Measurements from ENCODE around the gene AKAP6. TPM values are rescaled to one million over a fixed set of nuclear protein-coding genes. Genes with fewer than 3 reads are reported as not detected.

Gene AKAP6
- total and polyA plus RNA-seq, 2 experiments from 2014 or later: 9.2 to 21.8 TPM

- DNase-seq (ENCODE audit: low read depth in 1 of 2, low spot score in 1 of 2): no peak
- Histone ChIP-seq H3K4me1 (ENCODE audit: low read depth) (no peaks in the 10 kb centered on the region), H3K27ac (no peak overlapping the region), H3K9me3 (ENCODE audit: low read depth) (no peaks in the 10 kb centered on the region), H3K36me3 (no peaks in the 10 kb centered on the region), H3K4me3 (no peak overlapping the region), H3K27me3 (no peaks in the 10 kb centered on the region)
- TF ChIP-seq, protein P1, sequence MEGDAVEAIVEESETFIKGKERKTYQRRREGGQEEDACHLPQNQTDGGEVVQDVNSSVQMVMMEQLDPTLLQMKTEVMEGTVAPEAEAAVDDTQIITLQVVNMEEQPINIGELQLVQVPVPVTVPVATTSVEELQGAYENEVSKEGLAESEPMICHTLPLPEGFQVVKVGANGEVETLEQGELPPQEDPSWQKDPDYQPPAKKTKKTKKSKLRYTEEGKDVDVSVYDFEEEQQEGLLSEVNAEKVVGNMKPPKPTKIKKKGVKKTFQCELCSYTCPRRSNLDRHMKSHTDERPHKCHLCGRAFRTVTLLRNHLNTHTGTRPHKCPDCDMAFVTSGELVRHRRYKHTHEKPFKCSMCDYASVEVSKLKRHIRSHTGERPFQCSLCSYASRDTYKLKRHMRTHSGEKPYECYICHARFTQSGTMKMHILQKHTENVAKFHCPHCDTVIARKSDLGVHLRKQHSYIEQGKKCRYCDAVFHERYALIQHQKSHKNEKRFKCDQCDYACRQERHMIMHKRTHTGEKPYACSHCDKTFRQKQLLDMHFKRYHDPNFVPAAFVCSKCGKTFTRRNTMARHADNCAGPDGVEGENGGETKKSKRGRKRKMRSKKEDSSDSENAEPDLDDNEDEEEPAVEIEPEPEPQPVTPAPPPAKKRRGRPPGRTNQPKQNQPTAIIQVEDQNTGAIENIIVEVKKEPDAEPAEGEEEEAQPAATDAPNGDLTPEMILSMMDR (IDR thresholded peaks at IDR 0.05; ENCODE audit: low read depth, low read length): no peak
Observed at GRCh38 chr14:32620724-32621123, 291.6 kb downstream of the AKAP6 start.

DNA sequence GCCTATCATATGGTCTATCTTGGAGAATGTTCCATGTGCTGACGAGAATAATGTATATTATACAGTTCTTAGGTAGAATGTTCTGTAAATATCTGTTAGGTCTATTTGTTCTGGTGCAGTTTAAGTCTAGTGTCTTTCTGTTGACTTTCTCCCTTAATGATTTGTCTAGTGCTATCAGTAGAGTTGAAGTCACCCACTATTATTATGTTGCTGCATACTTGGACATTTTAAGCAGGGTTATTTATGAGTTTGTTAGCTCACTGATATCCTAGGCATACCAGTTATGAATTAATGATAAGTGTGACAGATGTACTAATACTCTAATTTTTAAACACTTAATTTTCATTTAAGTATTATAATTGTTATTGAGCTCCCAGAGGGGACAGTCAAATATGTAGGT, 292.5 kb downstream of the AKAP6 start:
- H3K9me3 ChIP-seq (ENCODE audit: low read depth): no peaks in the 10 kb centered on the region
- H3K36me3 ChIP-seq: no peaks in the 10 kb centered on the region
- no peaks in the 10 kb centered on the region for H3K4me1 ChIP-seq (ENCODE audit: low read depth)
- no peaks in the 10 kb centered on the region for H3K27me3 ChIP-seq
- no peak overlapping the region for H3K27ac ChIP-seq
- no peak overlapping the region for H3K4me3 ChIP-seq
- TF ChIP-seq, protein P1 (IDR thresholded peaks at IDR 0.05; ENCODE audit: low read depth, low read length): no peak
- DNase-seq (ENCODE audit: low read depth in 1 of 2, low spot score in 1 of 2): no peak

DNA sequence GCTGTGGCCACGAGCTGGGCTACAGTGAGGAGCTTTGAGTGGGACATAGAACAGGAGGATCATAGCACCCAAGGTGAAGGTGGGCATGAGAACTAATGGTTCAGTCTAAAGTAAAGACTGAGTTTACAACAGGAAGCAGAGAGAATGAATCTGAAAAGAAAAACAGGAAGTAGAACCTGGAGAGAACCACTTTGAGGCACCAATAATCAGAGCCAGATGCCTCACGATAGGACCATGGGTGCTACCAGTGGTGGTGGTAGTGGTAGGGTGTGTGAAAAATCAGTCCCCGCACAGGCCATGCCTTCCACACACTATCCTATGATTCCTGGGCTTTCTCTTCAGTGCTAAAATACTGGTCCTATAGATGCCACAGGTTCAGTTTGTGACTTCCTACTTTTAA, 293.6 kb downstream of the AKAP6 start:
- no peaks in the 10 kb centered on the region for H3K27me3 ChIP-seq
- H3K9me3 ChIP-seq (ENCODE audit: low read depth): no peaks in the 10 kb centered on the region
- peaks cover 4% of the 10 kb centered on the region for H3K4me1 ChIP-seq (ENCODE audit: low read depth)
- H3K4me3 ChIP-seq: no peak overlapping the region
- no peak for DNase-seq (ENCODE audit: low read depth in 1 of 2, low spot score in 1 of 2)
- no peaks in the 10 kb centered on the region for H3K36me3 ChIP-seq
- no peak overlapping the region for H3K27ac ChIP-seq
- TF ChIP-seq, protein P1 (IDR thresholded peaks at IDR 0.05; ENCODE audit: low read depth, low read length): no peak

DNA sequence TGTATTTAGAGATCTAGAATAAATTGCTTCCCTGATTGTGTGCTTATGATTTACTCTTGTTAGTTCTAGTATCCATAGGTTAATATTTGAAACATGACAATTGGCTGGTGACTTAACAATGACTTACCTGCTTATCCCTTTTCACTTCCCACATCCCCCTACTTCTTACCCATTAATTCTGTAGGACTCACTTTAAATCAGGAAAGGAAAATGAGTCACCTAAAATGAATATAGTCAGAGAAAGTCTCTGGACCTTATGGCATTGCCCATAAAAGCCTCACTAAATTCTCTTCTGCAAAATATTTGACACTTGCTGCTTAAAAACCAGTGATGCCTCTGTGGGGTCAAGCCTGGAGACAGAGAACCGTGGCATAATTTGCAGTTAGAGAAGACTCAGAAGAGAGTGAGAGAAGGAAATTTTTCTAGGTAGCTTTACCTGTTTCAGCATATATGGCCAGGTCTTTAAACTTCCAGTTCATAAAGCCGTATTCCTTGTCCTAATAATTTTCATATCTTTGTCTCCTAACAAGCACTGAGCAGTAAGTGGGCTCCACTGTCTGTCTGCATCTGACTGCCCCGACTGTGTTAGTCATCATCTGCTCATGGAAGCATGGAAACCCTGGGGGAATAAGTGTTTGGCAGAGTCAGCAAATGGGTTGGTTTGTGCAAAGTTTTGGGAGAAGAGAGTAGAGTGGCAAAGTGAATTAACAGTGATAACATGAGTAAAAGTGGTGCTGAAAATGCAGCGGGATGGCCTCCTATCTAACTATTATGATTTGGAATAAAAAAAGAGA, 294.4 kb downstream of the AKAP6 start:
- Histone ChIP-seq H3K4me1 (ENCODE audit: low read depth) (peaks cover 11% of the 10 kb centered on the region), H3K36me3 (no peaks in the 10 kb centered on the region), H3K4me3 (no peak overlapping the region), H3K27ac (no peak overlapping the region), H3K27me3 (no peaks in the 10 kb centered on the region), H3K9me3 (ENCODE audit: low read depth) (no peaks in the 10 kb centered on the region)
- DNase-seq (ENCODE audit: low read depth in 1 of 2, low spot score in 1 of 2): peak in 1 of 2 donors; percentile 56
- TF ChIP-seq, protein P1 (IDR thresholded peaks at IDR 0.05; ENCODE audit: low read depth, low read length): no peak

- no peak overlapping the region for H3K4me3 ChIP-seq
- TF ChIP-seq, protein P1 (IDR thresholded peaks at IDR 0.05; ENCODE audit: low read depth, low read length): no peak
- no peaks in the 10 kb centered on the region for H3K36me3 ChIP-seq
- H3K4me1 ChIP-seq (ENCODE audit: low read depth): peaks cover 13% of the 10 kb centered on the region
- DNase-seq (ENCODE audit: low read depth in 1 of 2, low spot score in 1 of 2): no peak
- no peak overlapping the region for H3K27ac ChIP-seq
- no peaks in the 10 kb centered on the region for H3K9me3 ChIP-seq (ENCODE audit: low read depth)
- H3K27me3 ChIP-seq: no peaks in the 10 kb centered on the region
Observed at GRCh38 chr14:32625211-32625610, 296.1 kb downstream of the AKAP6 start.
